Esophagus (tissue), 2 donors: Measurements from ENCODE around the gene ADCY9. TPM values are rescaled to one million over a fixed set of nuclear protein-coding genes. Genes with fewer than 3 reads are reported as not detected.
"Not testable (repeated sequence)": the region's sequence is repeated elsewhere in the genome, so short reads cannot be mapped to it uniquely, and the experiment has no call there.

ENCODE experiments used
- H3K27ac ChIP-seq, 2 donors: one replicate each; pipeline ENCODE4 v1.5.1; 2013; ENCODE audit warnings: low read depth in 2 of 2, mild to moderate bottlenecking in 2 of 2, inconsistent platforms in 1 of 2, low read length in 1 of 2, moderate library complexity in 1 of 2
- H3K27me3 ChIP-seq, 2 donors: one replicate each; pipeline ENCODE4 v1.6.1; 2013; ENCODE audit warnings: low read length in 2 of 2, control low read depth in 1 of 2, mild to moderate bottlenecking in 1 of 2; ENCODE audit not compliant: insufficient read depth in 2 of 2, control insufficient read depth in 1 of 2
- H3K36me3 ChIP-seq, 2 donors: one replicate each; pipeline ENCODE4 v1.6.1; 2013; ENCODE audit warnings: low read length in 1 of 2; ENCODE audit not compliant: control insufficient read depth in 2 of 2, insufficient read depth in 2 of 2
- H3K4me1 ChIP-seq, 2 donors: one replicate each; pipeline ENCODE4 v1.6.1; 2013; ENCODE audit warnings: low read length in 1 of 2; ENCODE audit not compliant: control insufficient read depth in 2 of 2, insufficient read depth in 2 of 2
- H3K4me3 ChIP-seq, 2 donors: one replicate each; pipeline ENCODE4 v1.5.1; 2013; ENCODE audit warnings: low read length in 2 of 2, mild to moderate bottlenecking in 2 of 2, low read depth in 1 of 2, moderate library complexity in 1 of 2
- H3K9me3 ChIP-seq, 2 donors: one replicate each; pipeline ENCODE4 v1.6.1; 2013; ENCODE audit warnings: mild to moderate bottlenecking in 2 of 2, low read depth in 1 of 2, low read length in 1 of 2, moderate library complexity in 1 of 2; ENCODE audit not compliant: control insufficient read depth in 2 of 2, insufficient read depth in 1 of 2
- WGBS, 2 donors: extraction: QIAGEN DNeasy Blood & Tissue Kit; methylation state at CpG; one replicate each; pipeline ENCODE4 v1.1.7; 2013; 5-methylcytosine and 5-hydroxymethylcytosine counted together
- polyA plus RNA-seq, 2 donors: library from polyadenylated mRNA; stranded (reverse); fragments of 200-250 nt; gene quantifications; one replicate each; pipeline ENCODE4 v1.2.3, GENCODE V29; 2013
- donor health status: healthy with polysubstance abuse.
- donor health status: Bipolar disorder and iron deficiency.

The ADCY9 gene
- polyA plus RNA-seq, 2 donors: 3.8 to 4.5 TPM

GRCh38 chr16:4048481-4048880 lies 67.8 kb downstream of the ADCY9 start:
- H3K9me3 ChIP-seq: no peaks in the 10 kb centered on the region
- WGBS, 2 donors: 89 to 91% methylated on average over 9 of the region's 9 CpGs
- peaks cover 5% of the 10 kb centered on the region in 2 donors for H3K4me1 ChIP-seq
- H3K27ac ChIP-seq: no peak overlapping the region
- no peaks in the 10 kb centered on the region for H3K36me3 ChIP-seq
- H3K4me3 ChIP-seq: no peak overlapping the region
- no peaks in the 10 kb centered on the region for H3K27me3 ChIP-seq

- Histone ChIP-seq H3K27me3 (no peaks in the 10 kb centered on the region), H3K9me3 (no peaks in the 10 kb centered on the region), H3K27ac (no peak overlapping the region), H3K4me1 (peaks cover 0 to 3% of the 10 kb centered on the region in 2 donors), H3K36me3 (no peaks in the 10 kb centered on the region), H3K4me3 (no peak overlapping the region)
- 91% methylated on average over 8 of the region's 8 CpGs for WGBS, 2 donors
These were observed 70.0 kb downstream of the ADCY9 start for GRCh38 chr16:4046221-4046620.

GRCh38 chr16:4045561-4045960 lies 70.7 kb downstream of the ADCY9 start:
- H3K4me1 ChIP-seq, H3K27ac ChIP-seq, H3K4me3 ChIP-seq, H3K9me3 ChIP-seq, H3K27me3 ChIP-seq, H3K36me3 ChIP-seq: not testable (repeated sequence)
- WGBS, 2 donors: 94 to 98% methylated on average over 5 to 6 of the region's 6 CpGs

GRCh38 chr16:4042581-4042980 lies 73.7 kb downstream of the ADCY9 start:
- 83 to 88% methylated on average over 11 of the region's 11 CpGs for whole genome bisulfite sequencing, 2 donors
- Histone ChIP-seq H3K27ac (no peak overlapping the region), H3K27me3 (no peaks in the 10 kb centered on the region), H3K36me3 (no peaks in the 10 kb centered on the region), H3K4me3 (no peak overlapping the region), H3K4me1 (no peaks in the 10 kb centered on the region), H3K9me3 (no peaks in the 10 kb centered on the region)

GRCh38 chr16:4038448-4038847 lies 77.8 kb downstream of the ADCY9 start:
- H3K9me3 ChIP-seq: no peaks in the 10 kb centered on the region
- no peaks in the 10 kb centered on the region for H3K27me3 ChIP-seq
- no peak overlapping the region for H3K27ac ChIP-seq
- WGBS, 2 donors: 93 to 94% methylated on average over 7 of the region's 7 CpGs
- H3K4me1 ChIP-seq: no peaks in the 10 kb centered on the region
- H3K36me3 ChIP-seq: no peaks in the 10 kb centered on the region
- H3K4me3 ChIP-seq: no peak overlapping the region

GRCh38 chr16:4036952-4037351 lies 79.3 kb downstream of the ADCY9 start:
- H3K36me3 ChIP-seq, H3K9me3 ChIP-seq, H3K27ac ChIP-seq, H3K4me3 ChIP-seq, H3K27me3 ChIP-seq, H3K4me1 ChIP-seq: not testable (repeated sequence)
- WGBS, 2 donors: 87 to 93% methylated on average over 3 of the region's 3 CpGs

- no peaks in the 10 kb centered on the region for H3K9me3 ChIP-seq
- peaks cover 0 to 2% of the 10 kb centered on the region in 2 donors for H3K4me1 ChIP-seq
- H3K27ac ChIP-seq: no peak overlapping the region
- no peak overlapping the region for H3K4me3 ChIP-seq
- 72 to 76% methylated on average over 4 of the region's 4 CpGs for WGBS, 2 donors
- no peaks in the 10 kb centered on the region for H3K36me3 ChIP-seq
- H3K27me3 ChIP-seq: no peaks in the 10 kb centered on the region
These were observed 81.3 kb downstream of the ADCY9 start for GRCh38 chr16:4034963-4035362.

- Histone ChIP-seq H3K4me1 (peaks cover 0 to 2% of the 10 kb centered on the region in 2 donors), H3K9me3 (no peaks in the 10 kb centered on the region), H3K36me3 (no peaks in the 10 kb centered on the region), H3K27ac (no peak overlapping the region), H3K4me3 (no peak overlapping the region), H3K27me3 (no peaks in the 10 kb centered on the region)
- WGBS, 2 donors: 97% methylated on average over 10 of the region's 10 CpGs
These were observed 82.3 kb downstream of the ADCY9 start for GRCh38 chr16:4033951-4034350.

GRCh38 chr16:4032768-4033167 lies 83.5 kb downstream of the ADCY9 start:
- Histone ChIP-seq H3K36me3 (no peaks in the 10 kb centered on the region), H3K9me3 (no peaks in the 10 kb centered on the region), H3K4me3 (no peak overlapping the region), H3K27ac (no peak overlapping the region), H3K27me3 (no peaks in the 10 kb centered on the region), H3K4me1 (peaks cover 0 to 2% of the 10 kb centered on the region in 2 donors)
- WGBS, 2 donors: 16 to 27% methylated on average over 13 of the region's 13 CpGs

GRCh38 chr16:4028144-4028543 lies 88.1 kb downstream of the ADCY9 start:
- Histone ChIP-seq H3K4me3 (no peak overlapping the region), H3K9me3 (no peaks in the 10 kb centered on the region), H3K36me3 (no peaks in the 10 kb centered on the region), H3K27me3 (no peaks in the 10 kb centered on the region), H3K4me1 (peaks cover 0 to 2% of the 10 kb centered on the region in 2 donors), H3K27ac (no peak overlapping the region)
- WGBS, 2 donors: 83 to 88% methylated on average over 8 of the region's 8 CpGs
